ENCODE data around the gene OR2C3. TPM values are rescaled to one million over a fixed set of nuclear protein-coding genes. Genes with fewer than 3 reads are reported as not detected.
"Not testable (repeated sequence)": the region's sequence is repeated elsewhere in the genome, so short reads cannot be mapped to it uniquely, and the experiment has no call there.

OR2C3 gene
- total RNA-seq, 2 donors from 2014 or later: 0.45 TPM; not detected in 1

- peak; percentile 40 for DNase-seq (ENCODE audit: low spot score)
- Histone ChIP-seq H3K4me3 (no peak overlapping the region), H3K27ac (no peak overlapping the region), H3K9me3 (no peaks in the 10 kb centered on the region), H3K27me3 (replicated peaks; ENCODE audit: insufficient read depth) (no peaks in the 10 kb centered on the region), H3K4me1 (replicated peaks) (no peaks in the 10 kb centered on the region), H3K36me3 (no peaks in the 10 kb centered on the region)
- WGBS: 66% methylated on average over 2 of the region's 2 CpGs
- TF ChIP-seq POLR2A (IDR thresholded peaks at IDR 0.05): no peak
- no peak for TF ChIP-seq CTCF (IDR thresholded peaks at IDR 0.05)
- peak; percentile 65 for TF ChIP-seq POLR2AphosphoS5 (IDR thresholded peaks at IDR 0.05)
- intact Hi-C loops (cut with DNase I): no loop called here
Measured at GRCh38 chr1:247528812-247529474, 7.3 kb downstream of the OR2C3 start.

GRCh38 chr1:247521886-247522285, 14.4 kb downstream of the OR2C3 start:
- H3K9me3 ChIP-seq; H3K4me3 ChIP-seq; intact Hi-C loops (cut with DNase I); H3K27ac ChIP-seq; H3K36me3 ChIP-seq; DNase-seq (ENCODE audit: low spot score); H3K4me1 ChIP-seq (replicated peaks); H3K27me3 ChIP-seq (replicated peaks; ENCODE audit: insufficient read depth): not testable (repeated sequence)
- 65% methylated on average over 4 of the region's 30 CpGs for WGBS

- H3K36me3 ChIP-seq: no peaks in the 10 kb centered on the region
- no peaks in the 10 kb centered on the region for H3K27me3 ChIP-seq (replicated peaks; ENCODE audit: insufficient read depth)
- WGBS: 76% methylated on average over 19 of the region's 19 CpGs
- intact Hi-C loops (cut with DNase I): no loop called here
- no peaks in the 10 kb centered on the region for H3K4me1 ChIP-seq (replicated peaks)
- TF ChIP-seq POLR2AphosphoS5 (IDR thresholded peaks at IDR 0.05) (no peak), CTCF (IDR thresholded peaks at IDR 0.05) (no peak), POLR2A (IDR thresholded peaks at IDR 0.05) (no peak)
- H3K27ac ChIP-seq: no peak overlapping the region
- no peaks in the 10 kb centered on the region for H3K9me3 ChIP-seq
- DNase-seq (ENCODE audit: low spot score): no peak
- H3K4me3 ChIP-seq: no peak overlapping the region
Measured at GRCh38 chr1:247518613-247518891, 17.7 kb downstream of the OR2C3 start.

- 68% methylated on average over 72 of the region's 72 CpGs for WGBS
- intact Hi-C loops (cut with DNase I): no loop called here
- no peak overlapping the region for H3K4me3 ChIP-seq
Measured at GRCh38 chr1:247517795-247518612, 18.2 kb downstream of the OR2C3 start.

GRCh38 chr1:247506831-247507230, 29.4 kb downstream of the OR2C3 start:
- H3K9me3 ChIP-seq: no peaks in the 10 kb centered on the region
- H3K4me3 ChIP-seq: no peak overlapping the region
- intact Hi-C loops (cut with DNase I): no loop called here
- peak overlapping the region in 1 of 2 donors; percentile 16 for H3K27ac ChIP-seq
- H3K36me3 ChIP-seq: no peaks in the 10 kb centered on the region
- DNase-seq (ENCODE audit: low spot score): no peak
- H3K4me1 ChIP-seq (replicated peaks): no peaks in the 10 kb centered on the region
- no peaks in the 10 kb centered on the region for H3K27me3 ChIP-seq (replicated peaks; ENCODE audit: insufficient read depth)
- no peak for TF ChIP-seq POLR2A (IDR thresholded peaks at IDR 0.05)
- no peak for TF ChIP-seq CTCF (IDR thresholded peaks at IDR 0.05)
- no peak for TF ChIP-seq POLR2AphosphoS5 (IDR thresholded peaks at IDR 0.05)
- WGBS: 45% methylated on average over 3 of the region's 3 CpGs

More at GRCh38 chr1:247517795-247518612, 18.2 kb downstream of the OR2C3 start:
- Histone ChIP-seq H3K4me1 (replicated peaks) (no peaks in the 10 kb centered on the region), H3K27me3 (replicated peaks; ENCODE audit: insufficient read depth) (no peaks in the 10 kb centered on the region), H3K9me3 (no peaks in the 10 kb centered on the region), H3K27ac (no peak overlapping the region), H3K36me3 (no peaks in the 10 kb centered on the region)
- TF ChIP-seq POLR2A (IDR thresholded peaks at IDR 0.05) (no peak), POLR2AphosphoS5 (IDR thresholded peaks at IDR 0.05) (no peak), CTCF (IDR thresholded peaks at IDR 0.05) (no peak)
- DNase-seq (ENCODE audit: low spot score): no peak
